GF-D8 (cell line): Measurements from ENCODE around the gene C9orf43.

ENCODE experiments used
- DNase-seq: peaks from one replicate; lab custom pipeline; 2025; lab: John Stamatoyannopoulos, UW

C9orf43 gene

DNA sequence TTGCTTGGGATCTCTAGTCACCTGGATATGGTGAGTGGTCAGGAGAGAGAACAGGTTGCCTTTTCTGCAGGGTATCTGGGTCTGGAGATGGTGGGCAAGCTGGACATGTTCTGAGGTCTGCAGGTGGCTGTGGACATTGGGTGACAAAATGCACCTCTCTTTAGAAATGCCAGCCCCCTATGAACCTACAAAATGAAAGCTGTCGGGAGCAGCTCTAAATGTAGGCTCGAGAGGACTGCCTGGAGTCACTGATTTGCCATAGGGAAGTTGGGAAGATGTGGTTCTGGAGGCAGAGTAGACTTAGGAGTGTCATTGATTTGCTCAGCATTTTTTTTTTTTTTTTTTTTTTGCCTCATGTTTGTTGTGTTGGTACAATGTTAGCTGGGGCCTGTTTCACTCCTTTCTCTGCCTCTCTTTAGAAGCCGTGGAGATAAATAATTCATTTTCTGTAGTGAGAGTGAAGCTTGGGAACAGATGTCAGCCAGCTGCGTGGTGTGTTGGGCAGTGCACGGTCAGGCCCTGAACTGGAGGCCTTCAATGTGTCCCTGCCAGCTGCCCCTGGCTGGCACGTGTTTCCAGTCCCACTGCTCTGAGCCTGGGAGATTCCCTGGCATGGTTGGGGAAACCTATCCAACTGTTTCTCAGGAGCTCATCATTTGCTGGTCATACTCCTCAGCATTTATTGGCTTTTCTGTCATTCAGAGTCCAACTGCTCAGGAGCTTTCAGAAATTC, 58.3 kb downstream of the C9orf43 start:
- no peak for DNase-seq

DNA sequence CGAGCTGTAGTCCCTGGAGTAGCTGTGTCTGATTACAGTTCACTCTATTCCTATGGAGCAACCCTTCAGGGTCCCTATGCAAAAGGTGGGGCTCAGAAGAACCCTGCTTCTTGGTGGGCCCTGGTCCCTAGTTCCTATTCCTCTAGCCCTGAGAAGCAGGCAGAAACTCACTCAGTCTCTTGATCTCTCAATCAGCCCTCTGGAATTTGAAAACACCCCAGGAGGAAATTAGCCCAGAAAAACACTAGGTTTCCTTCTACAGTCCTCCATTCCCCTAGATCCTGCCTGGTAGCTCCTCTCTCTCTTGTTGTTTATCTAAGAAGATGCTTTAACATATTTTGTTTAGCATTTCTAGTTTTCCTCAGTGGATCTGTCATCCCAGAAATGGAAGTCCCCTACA, 60.6 kb downstream of the C9orf43 start:
- DNase-seq: no peak

DNA sequence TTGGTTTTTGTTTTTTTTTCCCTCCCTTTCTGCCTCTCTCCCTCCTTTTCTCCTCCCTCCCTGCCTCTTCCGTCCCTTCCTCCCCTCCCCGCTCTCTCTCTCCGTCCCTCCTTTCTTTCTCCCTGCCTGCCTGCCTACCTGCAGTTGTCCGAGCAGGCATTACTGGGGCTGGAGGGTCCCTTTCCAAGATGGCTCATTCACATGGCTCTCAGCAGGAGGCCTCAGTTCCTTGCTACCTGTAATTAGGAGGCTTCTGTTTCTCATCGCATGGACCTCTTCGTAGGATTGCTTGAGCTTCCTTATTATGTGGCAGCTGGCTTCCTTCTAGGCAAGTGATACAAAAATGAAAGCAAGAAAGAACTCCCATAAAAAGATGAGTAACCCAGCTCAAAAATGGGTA, 61.0 kb downstream of the C9orf43 start:
- DNase-seq: no peak

DNA sequence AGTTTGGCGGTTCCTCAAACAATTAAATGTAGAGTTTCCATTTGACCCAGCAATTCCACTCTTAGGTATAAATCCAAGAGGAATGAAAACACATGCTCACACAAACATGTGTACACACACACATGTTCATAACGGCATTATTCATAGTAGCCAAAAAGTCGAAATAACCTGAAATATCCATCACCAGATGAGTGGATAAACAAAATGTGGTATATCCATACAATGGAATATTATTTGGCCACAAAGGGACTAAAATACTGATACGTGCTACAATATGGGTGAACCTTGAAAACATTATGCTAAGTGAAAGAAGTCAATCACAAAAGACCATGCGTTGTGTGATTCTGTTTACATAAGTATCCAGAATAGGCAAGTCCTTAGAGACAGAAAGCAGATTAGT, 61.7 kb downstream of the C9orf43 start:
- DNase-seq: no peak

DNA sequence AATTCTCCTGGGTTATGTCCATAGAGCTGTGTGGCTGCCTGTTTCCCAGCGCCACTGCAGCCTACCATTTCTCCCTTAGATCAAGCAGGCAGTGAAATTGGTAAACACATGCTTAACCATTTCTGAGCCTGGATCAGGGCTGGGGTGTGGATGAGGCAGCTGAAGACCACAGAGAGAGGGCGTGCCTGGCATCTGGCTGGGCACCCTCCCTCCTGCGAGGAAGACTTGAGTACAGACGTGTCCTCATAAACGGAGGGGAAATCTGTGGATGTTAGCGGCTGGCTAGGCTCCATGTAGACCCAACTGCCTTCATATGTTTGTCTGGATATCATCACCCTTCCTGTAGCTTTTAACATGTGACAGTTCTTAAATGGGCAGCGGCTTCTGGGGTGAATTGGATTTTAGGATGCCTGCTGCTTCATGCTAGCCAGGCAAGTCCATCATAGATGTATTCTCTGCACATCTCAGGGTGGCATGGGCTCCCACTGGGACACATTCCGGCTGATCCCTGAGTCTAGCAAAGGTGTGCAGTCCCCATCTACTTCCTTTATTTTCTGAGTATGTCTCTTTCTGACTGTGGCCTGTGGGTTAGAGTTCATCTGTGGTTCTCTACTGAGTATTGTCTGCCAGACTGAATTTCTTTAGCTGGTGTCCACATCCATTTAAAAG, 63.9 kb downstream of the C9orf43 start:
- DNase-seq: no peak

DNA sequence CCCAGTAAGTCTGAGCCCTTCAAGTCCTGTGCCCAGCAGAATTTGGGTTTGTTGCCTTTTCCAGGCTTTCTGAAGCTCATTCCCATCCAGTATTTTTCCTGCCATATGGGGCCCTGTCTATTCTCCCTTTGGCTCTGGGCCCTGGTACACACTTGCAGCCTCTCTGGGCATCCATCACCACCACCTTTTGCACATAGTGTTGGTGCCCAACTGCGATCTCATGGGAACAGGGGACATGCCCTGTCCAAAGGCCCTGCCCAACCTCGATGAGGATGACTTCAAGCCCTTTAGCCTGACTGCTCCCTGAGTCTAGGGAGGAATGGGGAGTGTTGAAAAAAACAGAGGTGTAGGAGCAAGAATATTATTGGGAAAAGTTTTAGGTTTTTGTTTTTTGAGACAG, 64.5 kb downstream of the C9orf43 start:
- no peak for DNase-seq

DNA sequence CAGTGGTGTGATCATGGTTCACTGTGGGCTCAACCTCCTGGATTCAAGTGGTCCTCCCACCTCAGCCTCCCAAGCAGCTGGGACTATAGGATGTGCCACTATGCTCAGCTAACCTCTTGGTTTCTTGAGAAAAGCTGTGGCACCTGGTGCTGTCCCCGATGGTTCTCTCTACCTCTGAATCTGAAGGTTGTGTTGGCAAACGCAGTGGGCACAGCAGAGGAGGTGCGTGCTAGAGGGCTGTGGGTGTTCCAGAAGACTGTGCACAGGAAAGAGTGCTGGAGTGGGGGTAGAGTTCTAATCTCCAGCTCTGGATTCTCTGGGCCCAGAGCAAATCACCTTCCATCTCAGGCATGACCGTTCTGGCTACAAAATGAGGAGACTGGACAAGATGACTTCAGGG, 65.4 kb downstream of the C9orf43 start:
- no peak for DNase-seq

DNA sequence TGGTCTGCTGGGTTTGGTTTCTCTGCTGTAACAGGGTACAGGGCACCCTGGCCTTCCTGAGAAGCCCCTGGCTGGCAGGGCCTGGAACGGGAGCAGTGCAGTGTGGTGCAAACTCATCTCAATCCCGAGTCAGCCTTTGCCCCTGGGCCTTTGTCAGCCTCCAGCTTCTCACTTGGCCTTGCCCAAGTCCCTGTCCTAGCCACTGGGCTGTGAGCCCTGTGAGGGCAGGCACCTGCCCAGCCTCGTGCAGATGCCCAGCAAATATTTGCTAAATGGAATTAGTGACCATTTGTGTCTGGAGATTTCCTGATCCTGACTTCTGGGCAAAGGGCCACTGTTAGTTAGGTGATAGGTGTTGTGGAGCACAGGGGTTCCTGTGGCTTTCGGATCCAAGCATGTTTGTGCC, 66.0 kb downstream of the C9orf43 start:
- no peak for DNase-seq

DNA sequence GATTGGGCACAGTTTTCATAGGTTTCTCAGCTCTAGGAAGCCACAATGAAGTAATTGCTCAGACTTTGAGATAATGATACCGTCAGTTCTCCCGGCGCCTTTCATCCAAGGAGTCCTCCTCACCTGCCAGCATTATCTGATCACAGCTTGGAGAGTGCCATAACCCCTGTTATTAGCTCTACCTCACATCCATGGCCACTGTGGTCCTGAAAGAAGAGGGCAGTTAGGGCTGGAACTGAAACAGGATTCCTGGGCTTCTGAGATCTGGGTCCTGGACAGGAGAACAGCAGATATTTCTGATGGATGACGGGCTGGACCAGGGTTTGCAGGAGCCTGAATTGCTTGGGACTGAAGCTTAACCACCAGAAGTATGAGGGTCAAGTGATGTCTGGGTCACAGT, 66.5 kb downstream of the C9orf43 start:
- DNase-seq: no peak

DNA sequence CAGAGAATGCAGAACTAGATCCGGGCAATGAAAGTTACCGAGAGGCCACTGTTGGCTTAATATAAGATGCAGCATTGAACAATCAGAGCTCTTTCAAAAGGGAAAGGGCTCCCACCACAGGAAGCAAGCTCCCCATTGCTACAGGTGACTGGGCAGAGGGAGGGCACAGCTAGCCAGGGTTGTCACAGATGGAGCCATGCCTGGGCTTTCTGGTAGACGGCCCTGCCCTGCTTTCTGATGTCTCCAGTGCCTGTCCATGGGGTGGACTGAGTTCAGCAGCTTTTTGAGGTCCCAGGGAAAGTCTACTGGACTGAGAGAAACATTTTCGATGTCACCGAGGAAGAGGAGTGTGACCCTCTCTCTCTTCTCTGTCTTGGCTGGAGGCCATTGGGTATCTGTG, 67.1 kb downstream of the C9orf43 start:
- no peak for DNase-seq

DNA sequence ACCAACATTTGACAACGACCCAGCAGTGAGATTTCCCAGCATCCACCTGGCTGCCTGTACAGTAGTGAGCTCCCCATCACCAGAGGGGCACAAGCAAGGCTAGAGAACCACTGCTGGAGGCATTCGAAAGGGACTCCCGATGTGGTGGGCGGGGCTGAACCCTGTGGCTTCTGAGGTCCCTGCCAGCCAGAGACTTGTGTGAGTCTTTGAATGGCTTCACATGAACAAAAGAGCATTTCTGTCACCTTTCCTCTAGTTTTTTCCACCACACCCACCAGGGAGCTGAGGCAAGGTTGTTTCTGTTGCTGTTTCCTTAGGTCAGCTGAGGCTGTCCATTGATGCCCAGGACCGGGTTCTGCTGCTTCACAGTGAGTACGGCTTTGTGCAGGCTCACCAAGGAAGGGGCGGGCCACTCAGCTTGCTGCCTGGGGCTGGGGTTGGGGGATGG, 68.7 kb downstream of the C9orf43 start:
- DNase-seq: no peak
